Breast epithelium (tissue), 4 donors: ENCODE results near the gene EFHD1. TPM values are rescaled to one million over a fixed set of nuclear protein-coding genes. Genes with fewer than 3 reads are reported as not detected.

Experiments used
- DNase-seq, 2 donors: peaks; one replicate each; pipeline ENCODE4 v3.0.0-alpha.2; 2019; ENCODE audit warnings: low spot score in 2 of 2
- H3K27ac ChIP-seq, 2 donors: fragments of 200-600 bp; sonication (generic) in 1 of 2; one replicate each; pipeline ENCODE4 v1.5.1; 2016 to 2019; ENCODE audit warnings: mild to moderate bottlenecking in 1 of 2
- H3K27me3 ChIP-seq, 2 donors: fragments of 200-600 bp; sonication (generic) in 1 of 2; one replicate each; pipeline versions ENCODE4 v1.5.1 to v1.6.0; 2017 to 2019; ENCODE audit warnings: control low read depth in 1 of 2, mild to moderate bottlenecking in 1 of 2
- H3K36me3 ChIP-seq: fragments of 200-600 bp; one replicate; pipeline ENCODE4 v1.5.1; 2019
- H3K4me1 ChIP-seq, 2 donors: fragments of 200-600 bp; sonication (generic); one replicate each; pipeline ENCODE4 v1.5.1; 2016 to 2019; ENCODE audit warnings: control low read depth in 1 of 2
- H3K4me3 ChIP-seq, 3 donors: fragments of 200-600 bp; sonication (generic); 1 replicate in 2 of 3; 2 replicates in 1 of 3; pipeline ENCODE4 v1.5.1; 2016 to 2019; ENCODE audit warnings: mild to moderate bottlenecking in 3 of 3, moderate library complexity in 2 of 3
- H3K9me3 ChIP-seq, 2 donors: fragments of 200-600 bp; sonication (generic) in 1 of 2; one replicate each; pipeline ENCODE4 v1.5.1; 2016 to 2019; ENCODE audit warnings: control low read depth in 1 of 2
- POLR2A ChIP-seq: fragments of 450-650 bp; IDR thresholded peaks from one replicate; pipeline ENCODE4 v1.6.1; 2016; ENCODE audit warnings: antibody characterized with exemption, mild to moderate bottlenecking, moderate library complexity
- POLR2AphosphoS5 ChIP-seq, 3 donors: sonication (generic); formaldehyde crosslinking; IDR thresholded peaks; one replicate each; pipeline ENCODE4 v1.6.1; 2017; ENCODE audit warnings: antibody characterized with exemption in 3 of 3
- intact Hi-C: fragments of 100-400 bp; cut with DNase I; formaldehyde crosslinking; loops from one replicate; pipeline ENCODE4 v1.15.1; 2023; ENCODE audit warnings: low total_unique reads
- total RNA-seq, 3 donors: library from RNA; depleted of rRNA; stranded (reverse); fragments of >200 nt; gene quantifications; one replicate each; pipeline ENCODE4 v1.1.0, GENCODE V29; 2016
- TF ChIP-seq, protein P1 (sequence below), 3 donors: fragments of 450-650 bp; IDR thresholded peaks; one replicate each; pipeline ENCODE4 v1.5.1; 2016 to 2017; ENCODE audit warnings: antibody characterized with exemption in 3 of 3, mild to moderate bottlenecking in 3 of 3, moderate library complexity in 3 of 3

EFHD1 gene
- total RNA-seq, 3 donors from 2014 or later: 31.0 to 67.2 (median 52.8) TPM

DNA sequence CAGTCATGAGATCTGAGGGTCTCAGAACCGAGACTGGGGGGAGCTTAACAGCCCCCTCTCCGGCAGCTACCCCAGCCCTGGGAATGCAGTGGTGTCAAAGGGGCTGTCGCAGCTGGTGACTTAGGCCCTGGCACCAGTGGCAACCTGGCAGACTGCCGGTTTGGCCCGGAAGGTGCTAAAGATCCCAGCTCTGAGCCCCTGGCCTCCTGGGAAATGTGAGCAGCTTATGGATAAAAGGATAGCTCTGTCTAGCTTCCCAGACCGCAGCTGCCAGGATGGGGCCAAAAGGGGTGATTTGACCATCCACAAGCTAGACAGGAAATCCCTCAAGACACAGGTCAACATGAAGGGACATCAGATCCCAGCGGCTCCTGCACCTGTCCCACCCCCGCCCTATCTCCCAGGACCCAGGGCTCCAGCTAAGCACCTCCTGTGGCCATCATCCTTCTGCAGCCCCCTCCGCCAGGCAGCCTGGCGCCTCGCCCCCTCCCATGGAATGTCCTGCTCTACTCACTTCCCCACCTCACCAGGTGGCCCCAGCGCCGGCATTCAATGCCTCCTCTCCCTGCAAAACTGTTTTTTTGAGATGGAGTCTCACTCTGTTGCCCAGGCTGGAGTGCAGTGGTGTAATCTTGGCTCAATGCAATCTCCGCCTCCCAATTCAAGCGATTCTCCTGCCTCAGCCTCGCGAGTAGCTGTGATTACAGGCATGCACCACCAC lies 33.2 kb upstream of the EFHD1 start:
- Histone ChIP-seq H3K36me3 (no peaks in the 10 kb centered on the region), H3K27me3 (no peaks in the 10 kb centered on the region), H3K4me3 (no peak overlapping the region), H3K4me1 (no peaks in the 10 kb centered on the region), H3K27ac (no peak overlapping the region), H3K9me3 (no peaks in the 10 kb centered on the region)
- intact Hi-C loops: no loop called here
- no peak for TF ChIP-seq POLR2AphosphoS5 (IDR thresholded peaks at IDR 0.05)
- TF ChIP-seq, protein P1, sequence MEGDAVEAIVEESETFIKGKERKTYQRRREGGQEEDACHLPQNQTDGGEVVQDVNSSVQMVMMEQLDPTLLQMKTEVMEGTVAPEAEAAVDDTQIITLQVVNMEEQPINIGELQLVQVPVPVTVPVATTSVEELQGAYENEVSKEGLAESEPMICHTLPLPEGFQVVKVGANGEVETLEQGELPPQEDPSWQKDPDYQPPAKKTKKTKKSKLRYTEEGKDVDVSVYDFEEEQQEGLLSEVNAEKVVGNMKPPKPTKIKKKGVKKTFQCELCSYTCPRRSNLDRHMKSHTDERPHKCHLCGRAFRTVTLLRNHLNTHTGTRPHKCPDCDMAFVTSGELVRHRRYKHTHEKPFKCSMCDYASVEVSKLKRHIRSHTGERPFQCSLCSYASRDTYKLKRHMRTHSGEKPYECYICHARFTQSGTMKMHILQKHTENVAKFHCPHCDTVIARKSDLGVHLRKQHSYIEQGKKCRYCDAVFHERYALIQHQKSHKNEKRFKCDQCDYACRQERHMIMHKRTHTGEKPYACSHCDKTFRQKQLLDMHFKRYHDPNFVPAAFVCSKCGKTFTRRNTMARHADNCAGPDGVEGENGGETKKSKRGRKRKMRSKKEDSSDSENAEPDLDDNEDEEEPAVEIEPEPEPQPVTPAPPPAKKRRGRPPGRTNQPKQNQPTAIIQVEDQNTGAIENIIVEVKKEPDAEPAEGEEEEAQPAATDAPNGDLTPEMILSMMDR (IDR thresholded peaks at IDR 0.05): no peak
- TF ChIP-seq POLR2A: no peak
- no peak for DNase-seq

DNA sequence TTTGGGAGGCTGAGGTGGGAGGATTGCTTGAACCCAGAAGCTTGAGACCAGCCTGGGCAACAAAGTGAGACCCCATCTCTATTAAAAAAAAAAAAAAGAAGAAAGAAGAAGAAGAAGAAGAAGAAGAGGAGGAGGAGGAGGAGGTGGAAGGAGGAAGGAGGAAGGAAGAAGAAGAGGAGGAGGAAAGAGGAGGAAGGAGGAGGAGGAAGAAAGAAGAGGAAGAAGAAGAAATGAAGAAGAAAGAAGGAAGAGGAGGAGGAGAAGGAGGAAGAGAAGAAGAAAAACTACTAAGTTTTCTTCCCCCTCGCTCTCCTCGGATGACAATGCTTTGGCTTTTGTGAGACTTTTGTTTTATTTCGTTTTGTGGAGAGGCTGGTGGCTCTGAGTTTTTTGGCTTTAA lies 30.1 kb upstream of the EFHD1 start:
- no peak for TF ChIP-seq POLR2A
- TF ChIP-seq, protein P1 (IDR thresholded peaks at IDR 0.05): no peak
- TF ChIP-seq POLR2AphosphoS5 (IDR thresholded peaks at IDR 0.05): no peak
- intact Hi-C loops: no loop called here
- Histone ChIP-seq H3K4me1 (no peaks in the 10 kb centered on the region), H3K36me3 (no peaks in the 10 kb centered on the region), H3K4me3 (no peak overlapping the region), H3K9me3 (no peaks in the 10 kb centered on the region), H3K27ac (no peak overlapping the region), H3K27me3 (no peaks in the 10 kb centered on the region)
- DNase-seq: no peak

DNA sequence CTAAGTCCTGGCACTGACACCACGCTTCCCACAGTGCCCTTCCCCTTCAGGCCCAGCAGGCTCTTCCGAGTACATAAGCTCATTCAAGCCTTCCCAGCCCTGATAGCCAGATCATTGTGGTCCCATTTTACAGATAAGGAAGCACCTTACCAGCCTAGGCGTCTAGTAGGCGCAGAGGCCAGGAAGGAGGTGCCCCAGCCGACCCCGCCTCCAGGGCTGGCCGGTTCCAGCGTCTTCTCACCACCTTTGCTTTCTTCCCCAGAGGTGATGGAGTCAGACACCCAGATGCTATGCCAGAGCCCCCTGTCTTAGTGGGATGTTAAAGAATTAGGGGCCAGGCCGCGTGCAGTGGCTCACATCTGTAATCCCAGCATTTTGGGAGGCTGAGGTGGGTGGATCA lies 28.9 kb upstream of the EFHD1 start:
- Histone ChIP-seq H3K4me3 (no peak overlapping the region), H3K27me3 (no peaks in the 10 kb centered on the region), H3K36me3 (no peaks in the 10 kb centered on the region), H3K9me3 (no peaks in the 10 kb centered on the region), H3K27ac (no peak overlapping the region), H3K4me1 (no peaks in the 10 kb centered on the region)
- DNase-seq: no peak
- TF ChIP-seq, protein P1 (IDR thresholded peaks at IDR 0.05): no peak
- TF ChIP-seq POLR2AphosphoS5 (IDR thresholded peaks at IDR 0.05) (no peak), POLR2A (no peak)
- intact Hi-C loops: no loop called here

DNA sequence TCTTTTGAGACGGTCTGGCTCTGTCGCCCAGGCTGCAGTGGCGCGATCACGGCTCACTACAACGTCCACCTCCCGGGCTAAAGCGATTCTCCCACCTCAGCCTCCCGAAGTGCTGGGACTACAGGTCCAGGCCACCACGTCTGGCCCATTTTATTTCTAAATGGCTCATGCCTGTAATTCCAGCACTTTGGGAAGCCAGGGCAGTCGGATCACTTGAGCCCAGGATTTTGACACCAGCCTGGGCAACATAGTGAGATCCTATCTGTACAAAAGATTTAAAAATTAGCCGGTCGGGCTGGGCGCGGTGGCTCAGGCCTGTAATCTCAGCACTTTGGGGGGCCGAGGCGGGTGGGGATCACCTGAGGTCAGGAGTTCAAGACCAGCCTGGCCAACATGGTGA lies 26.4 kb upstream of the EFHD1 start:
- Histone ChIP-seq H3K4me3 (no peak overlapping the region), H3K9me3 (no peaks in the 10 kb centered on the region), H3K27me3 (no peaks in the 10 kb centered on the region), H3K27ac (no peak overlapping the region), H3K4me1 (peaks cover 0 to 6% of the 10 kb centered on the region in 2 donors), H3K36me3 (no peaks in the 10 kb centered on the region)
- TF ChIP-seq POLR2A (no peak), POLR2AphosphoS5 (IDR thresholded peaks at IDR 0.05) (no peak)
- TF ChIP-seq, protein P1 (IDR thresholded peaks at IDR 0.05): no peak
- intact Hi-C loops: no loop called here
- no peak for DNase-seq

DNA sequence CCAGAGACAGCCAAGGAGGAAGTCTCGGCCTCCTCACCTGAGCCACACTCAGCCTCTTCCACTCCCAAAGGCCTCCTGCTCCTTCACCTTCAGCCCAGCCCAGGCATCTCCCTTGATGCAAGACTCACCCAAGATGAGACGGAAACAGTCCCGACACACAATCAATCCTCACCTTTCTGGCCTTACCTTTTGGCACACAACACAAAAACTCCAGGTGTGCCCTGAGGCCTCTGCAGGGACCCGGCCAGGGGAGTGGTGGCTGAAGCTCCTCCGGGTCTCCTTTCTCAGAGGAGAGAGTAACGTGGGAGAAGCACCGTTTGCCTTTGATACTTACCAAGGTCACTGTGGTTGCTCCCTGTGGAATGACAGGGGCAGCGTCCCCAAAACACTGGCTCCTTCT lies 23.8 kb upstream of the EFHD1 start:
- no peaks in the 10 kb centered on the region for H3K27me3 ChIP-seq
- H3K36me3 ChIP-seq: no peaks in the 10 kb centered on the region
- peak overlapping the region; percentile 50 to 64 for H3K27ac ChIP-seq
- no peak for DNase-seq
- peaks cover 0 to 6% of the 10 kb centered on the region in 2 donors for H3K4me1 ChIP-seq
- no peaks in the 10 kb centered on the region for H3K9me3 ChIP-seq
- no peak overlapping the region for H3K4me3 ChIP-seq
- TF ChIP-seq, protein P1 (IDR thresholded peaks at IDR 0.05): no peak
- TF ChIP-seq POLR2A (no peak), POLR2AphosphoS5 (IDR thresholded peaks at IDR 0.05) (no peak)
- intact Hi-C loops: no loop called here
